ENCODE data around the gene STRA8. TPM values are rescaled to one million over a fixed set of nuclear protein-coding genes. Genes with fewer than 3 reads are reported as not detected.

STRA8 gene
- total and polyA plus RNA-seq, 2 of the 13 experiments (the other 11 are each of a cell fraction or from before 2014, with no cell fraction given) = not detected

- Histone ChIP-seq H3K9ac (ENCODE audit: insufficient read depth, low read depth, low read length) (peak overlapping the region; percentile 37; the same call in 1 of the 2 replicates), H4K20me1 (ENCODE audit: insufficient read depth, low read length) (no peaks in the 10 kb centered on the region), H3K4me3 (replicated peaks in 1 of 3; ENCODE audit: insufficient read depth in 1 of 3, low read depth in 2 of 3, low read length in 3 of 3) (peak overlapping the region in 1 of 3 experiments; percentile 17; a peak in 1 of 6 replicates), H3K27me3 (ENCODE audit: control insufficient read depth in 1 of 2, insufficient read depth in 2 of 2, low read length in 2 of 2) (no peaks in the 10 kb centered on the region; a peak in 1 of 5 replicates), H3K4me2 (ENCODE audit: low read depth, low read length) (peak overlapping the region; percentile 54), H3K4me1 (ENCODE audit: insufficient read depth, low read length) (peaks cover 40% of the 10 kb centered on the region), H3K27ac (ENCODE audit: extremely low read length, insufficient read depth, low read length) (peak overlapping the region; percentile 17), H2AFZ (ENCODE audit: low read length) (no peak overlapping the region), H3K9me3 (ENCODE audit: low read length) (no peaks in the 10 kb centered on the region), H3K79me2 (ENCODE audit: insufficient read depth, low read length) (peaks cover 9% of the 10 kb centered on the region), H3K36me3 (replicated peaks in 1 of 2; ENCODE audit: control insufficient read depth in 1 of 2, insufficient read depth in 2 of 2, low read length in 2 of 2) (peaks cover 6 to 13% of the 10 kb centered on the region in 2 experiments)
- intact Hi-C loops (cut with micrococcal nuclease; ENCODE audit: unreplicated experiment) = no loop called here
- CTCF ChIA-PET (ENCODE audit: low intra/inter-chr PET ratio, low total read pairs) = no interaction called here
- no peak for FAIRE-seq
- no peak for DNase-seq (ENCODE audit: low spot score)
- 78% methylated on average over 8 of the region's 8 CpGs for WGBS (ENCODE audit: low lambda C conversion rate)
- no TSS peak for BruUV-seq (replicated peaks)
- TF ChIP-seq ZBED4 (CRISPR knock-in tag; IDR thresholded peaks at IDR 0.05; ENCODE audit: borderline replicate concordance) = 0 out of 2 replicates have a peak, but pooled peaks have one; percentile 14
- TF ChIP-seq NFYB (CRISPR knock-in tag; IDR thresholded peaks at IDR 0.05) = no peak
- 0 out of 2 replicates have a peak, but pooled peaks have one; percentile 36 for TF ChIP-seq ZNF350 (CRISPR knock-in tag; IDR thresholded peaks at IDR 0.05; ENCODE audit: borderline replicate concordance, low read depth)
- in situ Hi-C loops (cut with HindIII; ENCODE audit: extremely low pct_ligation_motif_present, low pct_unique_long_range_greater_than_20kb) = no loop called here
- POLR2A ChIA-PET = interaction anchor here (1.1 to 1.6 kb wide), 3 partner anchors 11 to 60 kb away, joined by 3 to 7 read pairs (median 6); partner anchors contain the start of genes CYREN and TMEM140
- ATAC-seq = no peak
These were observed 26.1 kb upstream of the STRA8 start for GRCh38 chr7:135207406-135208101.
